ENCODE data around the gene OR4D1.
A peak's percentile ranks its signal among the peaks of the same experiment; 100 is the strongest.

Gene OR4D1

GRCh38 chr17:58156839-58157803 lies 8.9 kb downstream of the OR4D1 start:
- DNase-seq: peak; percentile 64

GRCh38 chr17:58158181-58158580 lies 10.0 kb downstream of the OR4D1 start:
- DNase-seq: no peak

DNA sequence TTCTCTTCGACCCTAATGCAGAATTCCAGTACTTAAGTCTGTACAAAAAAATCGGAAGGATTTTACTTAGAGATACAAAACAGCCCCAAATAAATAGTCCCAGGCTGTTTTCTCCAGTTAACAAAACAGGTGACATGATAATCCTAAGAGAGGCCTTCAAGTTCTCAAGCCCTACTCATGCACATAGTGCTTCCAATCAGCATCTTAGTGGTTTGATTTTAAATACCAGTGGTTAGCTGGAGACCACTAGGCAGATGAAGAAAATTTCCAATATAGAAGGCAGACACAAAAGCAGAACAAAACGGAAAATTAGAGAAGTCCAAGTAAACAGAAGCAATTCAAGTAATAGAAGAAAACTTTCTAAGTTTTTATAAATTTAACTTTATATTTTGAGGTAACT lies 13.4 kb downstream of the OR4D1 start:
- DNase-seq: no peak

- no peak for DNase-seq
These were observed 17.8 kb downstream of the OR4D1 start for GRCh38 chr17:58165981-58166380.

DNA sequence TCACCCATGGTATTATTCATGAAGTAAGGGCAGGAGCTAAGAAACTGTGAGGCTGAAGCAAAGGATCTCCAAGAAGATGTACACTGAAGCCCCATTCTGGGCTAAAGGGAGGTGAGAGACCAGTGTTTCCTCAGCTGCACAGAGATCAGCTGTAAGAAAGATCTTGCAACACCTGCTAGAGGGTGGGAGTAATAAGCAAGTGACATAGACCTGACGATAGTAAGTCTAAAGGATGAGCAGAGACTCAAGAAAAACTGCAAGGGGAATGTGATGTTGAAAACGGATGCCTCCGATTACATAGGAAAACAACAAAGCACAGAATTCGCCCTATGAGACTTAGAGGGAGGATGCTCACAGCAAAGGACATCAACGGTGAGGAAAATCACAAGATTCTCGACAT lies 18.5 kb downstream of the OR4D1 start, which contains the start of gene OR4D2:
Gene OR4D2, plus strand, starts transcription at position 301 of the 400 bp plus-strand sequence. CDS start 2,674 bp downstream, outside the sequence.
- DNase-seq: no peak

GRCh38 chr17:58170622-58171021 lies 22.4 kb downstream of the OR4D1 start:
- DNase-seq: no peak

- DNase-seq: peak; percentile 38
These were observed 24.3 kb downstream of the OR4D1 start for GRCh38 chr17:58172369-58173071.

GRCh38 chr17:58174871-58175270 lies 26.7 kb downstream of the OR4D1 start:
- no peak for DNase-seq

- no peak for DNase-seq
These were observed 28.0 kb downstream of the OR4D1 start for GRCh38 chr17:58176200-58176599.

GRCh38 chr17:58181796-58182195 lies 33.6 kb downstream of the OR4D1 start:
- no peak for DNase-seq

GRCh38 chr17:58183514-58183913 lies 35.3 kb downstream of the OR4D1 start:
- no peak for DNase-seq

DNA sequence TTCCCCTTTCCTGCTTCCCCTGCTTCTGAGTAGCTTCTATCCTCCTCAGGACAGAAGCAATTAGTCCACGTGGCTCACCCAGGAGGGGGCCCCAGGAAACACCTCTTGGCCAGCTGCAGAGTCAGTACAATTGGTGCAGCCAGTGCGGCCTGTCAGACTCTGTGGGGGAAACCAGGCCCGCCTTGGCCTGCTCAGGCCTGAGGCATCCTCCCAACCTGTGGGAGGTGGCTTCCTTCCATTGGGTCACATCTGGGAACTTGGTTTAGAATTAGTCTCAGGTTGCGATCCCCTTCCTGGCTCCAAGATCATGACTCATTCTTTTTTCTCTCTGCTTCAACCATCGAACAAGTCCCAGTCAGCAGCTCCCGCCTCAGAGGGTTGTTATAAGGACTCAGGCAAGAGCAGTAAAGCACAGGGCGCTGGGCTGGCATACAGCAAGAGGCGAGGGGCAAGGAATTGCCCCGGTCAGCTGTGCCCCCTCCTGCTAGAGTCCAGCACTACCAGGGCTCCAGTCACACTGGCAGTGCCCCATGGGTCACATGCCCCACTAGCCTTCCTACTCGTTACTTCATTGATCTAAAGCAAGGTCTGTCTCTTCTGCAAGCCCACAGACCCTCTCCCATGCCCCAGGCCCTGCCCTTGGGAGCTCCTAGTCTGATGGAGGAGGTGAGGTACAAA lies 36.3 kb downstream of the OR4D1 start:
- DNase-seq: no peak

DNA sequence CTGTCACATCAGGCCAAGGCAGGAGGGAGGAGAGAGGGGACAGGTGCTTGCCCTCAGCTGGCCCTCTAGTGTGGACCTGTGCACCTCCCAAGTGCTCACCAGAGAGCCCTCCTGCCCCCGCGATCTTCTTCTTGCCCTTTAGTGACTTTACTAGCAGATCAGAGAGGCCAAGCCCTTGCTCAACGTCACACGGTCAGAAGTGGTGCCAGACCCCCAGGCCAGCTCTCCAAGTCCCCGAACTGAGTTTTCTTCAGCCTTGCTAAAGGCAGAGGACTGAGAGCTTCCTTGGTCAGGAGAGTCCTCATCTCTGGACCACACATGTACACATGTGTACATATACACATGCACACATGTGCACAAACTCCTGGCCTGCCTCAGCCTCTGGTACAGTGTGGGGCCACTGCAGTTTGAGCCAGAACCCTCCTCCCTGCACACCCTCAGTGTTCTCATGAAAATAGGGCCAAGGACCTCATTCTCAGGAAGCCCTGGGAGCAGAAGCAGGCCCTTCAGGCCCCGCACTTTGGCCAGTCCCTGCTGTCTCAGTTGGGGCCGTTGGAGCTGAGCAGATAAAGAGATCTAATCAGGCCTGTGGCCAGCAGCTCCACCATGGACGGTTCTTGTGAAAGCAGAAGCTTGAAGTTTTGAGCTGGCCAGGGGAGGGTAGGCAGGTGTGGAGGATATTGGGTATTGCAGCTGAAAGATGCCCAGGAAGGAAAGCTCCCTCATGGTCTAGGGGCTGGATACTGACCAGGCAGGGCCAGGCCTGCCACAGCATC lies 37.0 kb downstream of the OR4D1 start:
- no peak for DNase-seq

DNA sequence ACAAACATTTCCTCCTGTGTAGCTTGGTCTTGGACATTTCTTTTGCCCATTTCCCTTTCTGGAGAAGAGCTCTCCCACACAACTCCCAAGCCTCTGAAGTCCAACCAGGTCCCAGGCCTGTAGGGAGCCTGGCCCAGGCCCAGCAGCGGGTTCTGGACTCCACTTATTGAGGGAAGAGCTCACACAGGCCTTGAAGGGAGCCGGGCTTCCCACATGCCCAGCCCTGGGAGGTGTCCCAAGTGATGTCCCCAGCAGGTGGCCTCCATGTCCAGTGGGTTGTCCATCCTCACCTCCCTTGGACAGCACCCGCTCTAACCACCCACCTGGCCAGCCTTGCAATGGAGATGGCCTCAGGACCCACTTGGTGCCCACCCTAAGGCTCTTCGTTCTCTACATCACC lies 38.4 kb downstream of the OR4D1 start:
- DNase-seq: no peak

- no peak for DNase-seq
These were observed 38.9 kb downstream of the OR4D1 start for GRCh38 chr17:58187063-58187462.

DNA sequence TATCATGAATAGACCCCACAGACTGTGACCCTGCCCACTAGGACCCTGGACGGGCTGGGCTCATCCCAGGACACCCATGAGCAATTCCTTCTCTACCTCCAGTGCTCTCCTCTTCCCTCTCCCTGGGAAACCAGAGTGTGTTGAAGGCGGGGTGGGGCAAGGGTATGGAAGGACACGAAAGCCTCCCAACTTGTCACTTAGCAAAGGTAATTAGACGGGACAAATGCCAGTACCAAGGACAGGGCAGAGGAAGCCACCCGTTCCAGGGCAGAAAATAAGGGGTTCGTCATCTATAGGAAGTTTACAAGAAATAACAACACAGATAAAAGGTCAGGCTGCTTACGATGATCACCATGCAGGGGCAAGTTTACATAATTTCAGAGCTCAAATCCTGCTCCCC lies 39.5 kb downstream of the OR4D1 start:
- no peak for DNase-seq

GRCh38 chr17:58189436-58190146 lies 41.4 kb downstream of the OR4D1 start:
- DNase-seq: no peak

DNA sequence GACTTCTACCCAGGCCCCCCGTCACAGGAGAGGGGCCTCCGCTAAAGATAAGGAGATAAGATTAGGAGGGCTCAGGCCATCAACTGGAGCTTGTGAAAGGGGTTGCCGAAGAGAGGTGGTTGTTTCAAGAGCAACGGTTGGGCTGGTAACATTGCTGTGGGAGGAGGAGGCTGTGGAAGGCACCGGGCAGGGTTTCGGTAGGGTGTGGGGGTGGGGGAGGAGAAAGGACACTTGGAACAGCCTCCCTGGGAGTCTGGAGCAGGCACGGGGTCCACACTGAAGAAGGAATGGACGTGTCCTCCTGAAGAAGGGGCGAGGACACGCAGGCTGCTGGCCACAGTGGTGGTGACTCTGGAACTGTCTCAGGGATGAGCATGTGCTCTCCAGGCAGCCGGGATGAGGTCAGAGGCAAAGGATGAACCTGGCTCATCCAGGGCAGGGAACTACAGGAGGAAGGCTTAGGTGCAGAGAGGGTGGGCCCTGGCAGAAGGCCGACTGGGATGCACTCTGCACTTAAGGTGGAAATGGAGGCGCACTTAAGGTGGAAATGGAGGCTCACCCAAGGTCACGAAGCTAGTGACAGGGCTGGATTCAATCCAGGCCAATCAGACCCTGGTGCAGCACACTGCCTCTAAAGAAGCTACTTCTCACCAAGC lies 43.2 kb downstream of the OR4D1 start:
- no peak for DNase-seq

- no peak for DNase-seq
These were observed 44.4 kb downstream of the OR4D1 start, which contains the start of gene EPX for GRCh38 chr17:58192612-58193011. TSS of gene EPX (plus strand) at chr17:58192726. CDS start at chr17:58192847, 121 bp downstream.

GRCh38 chr17:58193641-58194255 lies 45.6 kb downstream of the OR4D1 start:
- DNase-seq: no peak

Measured in activated naive CD4-positive, alpha-beta T cell treated with anti-CD3 and anti-CD28 coated beads, Interleukin-2, amount 50 U/mL, for 16 hours (primary cell).